ENCODE results near the gene RAP1GAP. TPM values are rescaled to one million over a fixed set of nuclear protein-coding genes. Genes with fewer than 3 reads are reported as not detected.

RAP1GAP gene
- polyA plus RNA-seq, 2 of the 4 experiments (the other 2 are of a cell fraction) = 5.4 to 16.7 TPM

DNA sequence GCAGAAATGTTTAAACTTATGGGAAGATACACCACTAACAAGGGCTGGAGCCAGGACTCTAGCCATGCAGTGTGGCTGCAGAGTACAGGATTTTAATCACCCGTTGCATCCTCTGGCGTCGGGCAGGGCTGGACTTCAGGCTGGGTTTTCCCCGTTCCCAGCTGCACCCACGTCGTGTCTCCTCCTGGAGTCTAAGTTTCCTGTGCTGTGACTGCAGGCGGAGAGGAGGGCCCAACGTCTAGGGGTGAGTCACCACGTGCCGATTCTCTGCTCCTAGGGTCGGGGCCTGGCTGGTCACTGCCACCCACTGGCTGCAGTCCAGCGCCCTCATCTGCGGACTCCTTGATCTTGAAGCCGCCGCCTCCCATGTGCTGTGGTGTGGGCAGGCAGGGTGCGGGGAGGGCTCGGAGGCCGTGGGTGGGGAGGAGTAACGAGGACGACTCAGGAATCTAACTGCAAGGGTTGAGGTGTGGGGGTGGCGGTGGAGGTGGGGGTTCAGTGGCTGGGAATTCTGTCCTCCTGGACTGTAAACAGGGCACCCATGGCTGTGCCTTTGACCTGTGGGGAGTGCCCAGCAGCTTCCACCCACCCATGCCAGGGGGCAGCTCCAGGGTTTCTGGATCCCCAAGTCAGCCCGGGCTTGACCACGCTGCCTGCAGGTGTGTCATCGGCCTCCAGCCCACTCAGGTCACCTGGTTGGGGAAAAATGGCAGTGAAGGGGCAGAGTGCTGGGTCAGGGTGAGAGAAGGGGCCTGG, 82.1 kb downstream of the RAP1GAP start:
- peaks cover 20% of the 10 kb centered on the region for H3K4me1 ChIP-seq
- CTCF ChIA-PET = interaction anchor here (0.9 to 1.5 kb wide), 2 partner anchors 9 to 218 kb away, joined by 4 to 6 read pairs; no protein-coding TSS in a partner anchor
- H3K27ac ChIP-seq = peak overlapping the region; percentile 57 to 77; a peak in 5 of 6 replicates
- no peak for FAIRE-seq
- ATAC-seq = peak; percentile 86 to 91
- TF ChIP-seq FOSL2 (IDR thresholded peaks at IDR 0.05) = no peak
- peak; percentile 79 for TF ChIP-seq FOSL2 (CRISPR knock-in tag; IDR thresholded peaks at IDR 0.05)
- no peak for TF ChIP-seq NFE2L2 (conservative IDR thresholded peaks at IDR 0.05; ENCODE audit: low read length)
- TF ChIP-seq NPAS2 (CRISPR knock-in tag; IDR thresholded peaks at IDR 0.05; ENCODE audit: borderline replicate concordance) = no peak
- no peak for TF ChIP-seq SMC3 (IDR thresholded peaks at IDR 0.05)
- no peak for TF ChIP-seq RFX5 (IDR thresholded peaks at IDR 0.05)
- TF ChIP-seq CEBPB (IDR thresholded peaks at IDR 0.05) = no peak
- no peak for TF ChIP-seq POLR2AphosphoS2 (conservative IDR thresholded peaks at IDR 0.05; ENCODE audit: low read length)
- TF ChIP-seq JUN (IDR thresholded peaks at IDR 0.05) = peak in 1 of 2 experiments; percentile 30; a peak in 1 of 5 replicates
- no peak for TF ChIP-seq MYC (IDR thresholded peaks at IDR 0.05; ENCODE audit: borderline replicate concordance, low read length)
- TF ChIP-seq, protein P1, sequence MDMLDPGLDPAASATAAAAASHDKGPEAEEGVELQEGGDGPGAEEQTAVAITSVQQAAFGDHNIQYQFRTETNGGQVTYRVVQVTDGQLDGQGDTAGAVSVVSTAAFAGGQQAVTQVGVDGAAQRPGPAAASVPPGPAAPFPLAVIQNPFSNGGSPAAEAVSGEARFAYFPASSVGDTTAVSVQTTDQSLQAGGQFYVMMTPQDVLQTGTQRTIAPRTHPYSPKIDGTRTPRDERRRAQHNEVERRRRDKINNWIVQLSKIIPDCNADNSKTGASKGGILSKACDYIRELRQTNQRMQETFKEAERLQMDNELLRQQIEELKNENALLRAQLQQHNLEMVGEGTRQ (IDR thresholded peaks at IDR 0.05) = peak; percentile 37; the same call in 1 of the 2 replicates
- TF ChIP-seq, protein P2, sequence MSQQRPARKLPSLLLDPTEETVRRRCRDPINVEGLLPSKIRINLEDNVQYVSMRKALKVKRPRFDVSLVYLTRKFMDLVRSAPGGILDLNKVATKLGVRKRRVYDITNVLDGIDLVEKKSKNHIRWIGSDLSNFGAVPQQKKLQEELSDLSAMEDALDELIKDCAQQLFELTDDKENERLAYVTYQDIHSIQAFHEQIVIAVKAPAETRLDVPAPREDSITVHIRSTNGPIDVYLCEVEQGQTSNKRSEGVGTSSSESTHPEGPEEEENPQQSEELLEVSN (IDR thresholded peaks at IDR 0.05; ENCODE audit: borderline replicate concordance, low read depth) = peak; percentile 55; the same call in 1 of the 2 replicates
- no peak for TF ChIP-seq GATA3 (IDR thresholded peaks at IDR 0.05; ENCODE audit: borderline replicate concordance)
- TF ChIP-seq, protein P3, sequence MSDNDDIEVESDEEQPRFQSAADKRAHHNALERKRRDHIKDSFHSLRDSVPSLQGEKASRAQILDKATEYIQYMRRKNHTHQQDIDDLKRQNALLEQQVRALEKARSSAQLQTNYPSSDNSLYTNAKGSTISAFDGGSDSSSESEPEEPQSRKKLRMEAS (IDR thresholded peaks at IDR 0.05) = peak; percentile 83
- no peak for TF ChIP-seq RARB (CRISPR knock-in tag; IDR thresholded peaks at IDR 0.05)
- no peak for TF ChIP-seq POLR2A (IDR thresholded peaks at IDR 0.05; ENCODE audit: low read length)
- 0 out of 5 replicates have a peak, but pooled peaks of 1 of the 2 experiments have one; percentile 3 for TF ChIP-seq RAD21 (conservative IDR thresholded peaks at IDR 0.05 in 1 of 2, IDR thresholded peaks at IDR 0.05 in 1 of 2)
- TF ChIP-seq, protein P4, sequence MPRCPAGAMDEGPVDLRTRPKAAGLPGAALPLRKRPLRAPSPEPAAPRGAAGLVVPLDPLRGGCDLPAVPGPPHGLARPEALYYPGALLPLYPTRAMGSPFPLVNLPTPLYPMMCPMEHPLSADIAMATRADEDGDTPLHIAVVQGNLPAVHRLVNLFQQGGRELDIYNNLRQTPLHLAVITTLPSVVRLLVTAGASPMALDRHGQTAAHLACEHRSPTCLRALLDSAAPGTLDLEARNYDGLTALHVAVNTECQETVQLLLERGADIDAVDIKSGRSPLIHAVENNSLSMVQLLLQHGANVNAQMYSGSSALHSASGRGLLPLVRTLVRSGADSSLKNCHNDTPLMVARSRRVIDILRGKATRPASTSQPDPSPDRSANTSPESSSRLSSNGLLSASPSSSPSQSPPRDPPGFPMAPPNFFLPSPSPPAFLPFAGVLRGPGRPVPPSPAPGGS (IDR thresholded peaks at IDR 0.05) = no peak
- no peak for TF ChIP-seq ZC3H11A (IDR thresholded peaks at IDR 0.05)
- TF ChIP-seq, protein P5, sequence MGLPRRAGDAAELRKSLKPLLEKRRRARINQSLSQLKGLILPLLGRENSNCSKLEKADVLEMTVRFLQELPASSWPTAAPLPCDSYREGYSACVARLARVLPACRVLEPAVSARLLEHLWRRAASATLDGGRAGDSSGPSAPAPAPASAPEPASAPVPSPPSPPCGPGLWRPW (IDR thresholded peaks at IDR 0.05) = no peak
- peak; percentile 74 to 91 for DNase-seq (ENCODE audit: low read depth in 1 of 2, low spot score in 1 of 2)
- POLR2A ChIA-PET = no interaction called here
- no peaks in the 10 kb centered on the region for H3K9me3 ChIP-seq
- no peak overlapping the region for H3K4me3 ChIP-seq
- peak overlapping the region; percentile 63 for H3K4me2 ChIP-seq
- 10% methylated on average over 8 of the region's 24 CpGs for WGBS (ENCODE audit: missing lambda C conversion rate)

DNA sequence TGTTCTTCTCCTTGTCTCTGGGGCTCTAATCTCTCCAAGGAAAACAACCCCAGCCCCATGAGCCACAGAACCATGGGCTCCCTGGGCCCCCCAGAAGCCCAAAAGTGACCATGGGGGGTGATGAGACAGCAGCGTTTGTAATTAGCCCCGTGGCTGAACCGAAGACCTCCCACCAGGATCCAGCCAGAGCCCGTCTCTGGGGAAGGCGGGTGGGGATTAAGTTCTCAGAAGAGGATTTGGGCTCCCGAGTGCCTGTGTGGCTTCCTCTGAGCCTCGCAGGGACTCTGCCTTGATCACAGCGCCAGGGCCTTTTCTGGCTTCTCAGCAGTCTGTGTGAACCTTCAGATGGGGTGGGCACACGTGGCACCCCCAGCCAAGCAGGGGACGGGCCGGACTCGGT, 82.9 kb downstream of the RAP1GAP start:
- Histone ChIP-seq H3K4me1 (peaks cover 20% of the 10 kb centered on the region), H3K4me2 (peak overlapping the region; percentile 63), H3K4me3 (no peak overlapping the region), H3K27ac (peak overlapping the region; percentile 57 to 77), H3K9me3 (no peaks in the 10 kb centered on the region)
- ATAC-seq (peak in 1 of 2 experiments; percentile 7; a peak in 2 of 6 replicates), FAIRE-seq (no peak), DNase-seq (ENCODE audit: low read depth in 1 of 2, low spot score in 1 of 2) (no peak)
- ChIA-PET CTCF (interaction anchor here (0.9 kb wide), 1 partner anchor 10 kb away, joined by 4 read pairs; no protein-coding TSS in a partner anchor), POLR2A (no interaction called here)
- TF ChIP-seq MAFK (IDR thresholded peaks at IDR 0.05; ENCODE audit: partially characterized antibody) (no peak), PHF8 (IDR thresholded peaks at IDR 0.05; ENCODE audit: borderline replicate concordance, low read depth) (no peak), ZSCAN20 (CRISPR knock-in tag; IDR thresholded peaks at IDR 0.05) (no peak), ESRRA (IDR thresholded peaks at IDR 0.05; ENCODE audit: borderline replicate concordance, low read length) (no peak), FOXS1 (CRISPR knock-in tag; IDR thresholded peaks at IDR 0.05) (no peak), BHLHE40 (IDR thresholded peaks at IDR 0.05; ENCODE audit: low read depth, low read length) (no peak), CHD2 (IDR thresholded peaks at IDR 0.05; ENCODE audit: low read length, partially characterized antibody) (no peak), CBX2 (IDR thresholded peaks at IDR 0.05; ENCODE audit: borderline replicate concordance, low read depth) (no peak)
- TF ChIP-seq, protein P5 (IDR thresholded peaks at IDR 0.05) = no peak
- 82% methylated on average over 4 of the region's 12 CpGs for WGBS (ENCODE audit: missing lambda C conversion rate)

Data from A549 (cell line).